ENCODE data around the gene ERCC2.
A peak's percentile ranks its signal among the peaks of the same experiment; 100 is the strongest.

Gene ERCC2

GRCh38 chr19:45376045-45376724, 5.8 kb upstream of the ERCC2 start:
- peak; percentile 56 for DNase-seq (ENCODE audit: low read depth)
- TF ChIP-seq CTCF (IDR thresholded peaks at IDR 0.05; ENCODE audit: insufficient read depth, low read depth, low read length, missing control alignments), result no peak
- no peak overlapping the region for H3K4me3 ChIP-seq (ENCODE audit: low read length)

- DNase-seq (ENCODE audit: low read depth), result no peak
- H3K4me3 ChIP-seq (ENCODE audit: low read length), result no peak overlapping the region
- TF ChIP-seq CTCF (IDR thresholded peaks at IDR 0.05; ENCODE audit: insufficient read depth, low read depth, low read length, missing control alignments), result no peak
Observed at GRCh38 chr19:45368737-45369340, 1.5 kb downstream of the ERCC2 start.

GRCh38 chr19:45368127-45368526, 2.2 kb downstream of the ERCC2 start:
- no peak for DNase-seq (ENCODE audit: low read depth)
- H3K4me3 ChIP-seq (ENCODE audit: low read length), result no peak overlapping the region
- TF ChIP-seq CTCF (IDR thresholded peaks at IDR 0.05; ENCODE audit: insufficient read depth, low read depth, low read length, missing control alignments), result no peak

GRCh38 chr19:45364696-45365095, 5.7 kb downstream of the ERCC2 start:
- no peak overlapping the region for H3K4me3 ChIP-seq (ENCODE audit: low read length)
- TF ChIP-seq CTCF (IDR thresholded peaks at IDR 0.05; ENCODE audit: insufficient read depth, low read depth, low read length, missing control alignments), result no peak
- no peak for DNase-seq (ENCODE audit: low read depth)

- H3K4me3 ChIP-seq (ENCODE audit: low read length), result no peak overlapping the region
- DNase-seq (ENCODE audit: low read depth), result no peak
- TF ChIP-seq CTCF (IDR thresholded peaks at IDR 0.05; ENCODE audit: insufficient read depth, low read depth, low read length, missing control alignments), result no peak
Observed at GRCh38 chr19:45363861-45364459, 6.4 kb downstream of the ERCC2 start.

GRCh38 chr19:45362291-45362690, 8.1 kb downstream of the ERCC2 start:
- no peak for TF ChIP-seq CTCF (IDR thresholded peaks at IDR 0.05; ENCODE audit: insufficient read depth, low read depth, low read length, missing control alignments)
- H3K4me3 ChIP-seq (ENCODE audit: low read length), result no peak overlapping the region

More at GRCh38 chr19:45362291-45362690, 8.1 kb downstream of the ERCC2 start:
- no peak for DNase-seq (ENCODE audit: low read depth)
